ENCODE results near the gene LHFPL3.

DNA sequence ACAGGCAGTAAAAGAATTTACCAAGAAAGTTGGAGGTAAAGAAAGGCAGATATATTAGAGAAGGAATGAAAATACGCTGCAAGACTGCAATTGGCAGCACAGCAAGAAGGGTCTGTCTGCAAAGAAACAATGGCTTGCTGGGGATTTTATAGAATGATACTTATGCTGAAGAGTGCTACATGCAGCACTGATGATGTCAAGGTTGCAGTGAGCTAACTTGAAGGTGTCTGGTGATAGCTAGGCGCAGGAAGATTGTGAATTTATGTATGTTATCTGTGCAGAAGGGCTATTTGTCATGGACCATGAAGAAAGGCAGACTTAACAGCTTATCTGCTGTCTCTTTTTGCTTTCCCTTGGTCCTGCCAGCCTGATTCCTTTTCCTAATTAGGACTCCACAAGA, 366.3 kb downstream of the LHFPL3 start:
- TF ChIP-seq, protein P1, sequence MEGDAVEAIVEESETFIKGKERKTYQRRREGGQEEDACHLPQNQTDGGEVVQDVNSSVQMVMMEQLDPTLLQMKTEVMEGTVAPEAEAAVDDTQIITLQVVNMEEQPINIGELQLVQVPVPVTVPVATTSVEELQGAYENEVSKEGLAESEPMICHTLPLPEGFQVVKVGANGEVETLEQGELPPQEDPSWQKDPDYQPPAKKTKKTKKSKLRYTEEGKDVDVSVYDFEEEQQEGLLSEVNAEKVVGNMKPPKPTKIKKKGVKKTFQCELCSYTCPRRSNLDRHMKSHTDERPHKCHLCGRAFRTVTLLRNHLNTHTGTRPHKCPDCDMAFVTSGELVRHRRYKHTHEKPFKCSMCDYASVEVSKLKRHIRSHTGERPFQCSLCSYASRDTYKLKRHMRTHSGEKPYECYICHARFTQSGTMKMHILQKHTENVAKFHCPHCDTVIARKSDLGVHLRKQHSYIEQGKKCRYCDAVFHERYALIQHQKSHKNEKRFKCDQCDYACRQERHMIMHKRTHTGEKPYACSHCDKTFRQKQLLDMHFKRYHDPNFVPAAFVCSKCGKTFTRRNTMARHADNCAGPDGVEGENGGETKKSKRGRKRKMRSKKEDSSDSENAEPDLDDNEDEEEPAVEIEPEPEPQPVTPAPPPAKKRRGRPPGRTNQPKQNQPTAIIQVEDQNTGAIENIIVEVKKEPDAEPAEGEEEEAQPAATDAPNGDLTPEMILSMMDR (IDR thresholded peaks at IDR 0.05) = no peak
- no peak for TF ChIP-seq ZFX (IDR thresholded peaks at IDR 0.05; ENCODE audit: borderline replicate concordance)
